Adrenal gland (tissue), 12 donors: ENCODE measurements around the gene TOMM5. TPM values are rescaled to one million over a fixed set of nuclear protein-coding genes. Genes with fewer than 3 reads are reported as not detected.

Experiments used
- DNase-seq, 7 donors: peaks; one replicate each; pipeline ENCODE4 v3.0.0-alpha.2; 2019 to 2020
- H3K27ac ChIP-seq, 5 donors: fragments of 200-600 bp; sonication (generic) in 4 of 5; 1 replicate in 3 of 5; 2 replicates in 2 of 5; pipeline versions ENCODE4 v1.5.1 to v1.8.0; 2016 to 2020; ENCODE audit warnings: mild to moderate bottlenecking in 1 of 5
- H3K27me3 ChIP-seq: fragments of 200-600 bp; 2 replicates; pipeline ENCODE4 v1.8.0; 2021
- H3K36me3 ChIP-seq, 2 donors: fragments of 200-600 bp; replicated peaks in 1 of 2; 1 replicate in 1 of 2; 2 replicates in 1 of 2; pipeline versions ENCODE4 v1.5.1 to v1.8.0; 2018 to 2022
- H3K4me1 ChIP-seq, 2 donors: fragments of 200-600 bp; replicated peaks in 1 of 2; 1 replicate in 1 of 2; 2 replicates in 1 of 2; pipeline versions ENCODE4 v1.5.1 to v1.8.0; 2018 to 2021
- H3K4me3 ChIP-seq, 4 donors: fragments of 200-600 bp; sonication (generic) in 3 of 4; one replicate each; pipeline ENCODE4 v1.5.1; 2016 to 2018
- H3K9me3 ChIP-seq, 3 donors: fragments of 200-600 bp; sonication (generic) in 1 of 3; replicated peaks in 1 of 3; 1 replicate in 2 of 3; 2 replicates in 1 of 3; pipeline versions ENCODE4 v1.5.1 to v1.8.0; 2016 to 2021
- POLR2A ChIP-seq, 2 donors: fragments of 450-650 bp; IDR thresholded peaks; one replicate each; pipeline ENCODE4 v1.6.1; 2017; ENCODE audit warnings: antibody characterized with exemption in 2 of 2, mild to moderate bottlenecking in 2 of 2, moderate library complexity in 1 of 2
- WGBS, 4 donors: extraction: QIAGEN DNeasy Blood & Tissue Kit in 2 of 4; methylation state at CpG; one replicate each; pipeline versions ENCODE4 v1.1.5 to v1.1.7; 2013 to 2017; 5-methylcytosine and 5-hydroxymethylcytosine counted together
- intact Hi-C, 2 donors: fragments of 100-400 bp; cut with DNase I; formaldehyde crosslinking; loops; one replicate each; pipeline versions ENCODE4 v1.14.1 to v1.15.0; 2022 to 2023
- polyA plus RNA-seq, 3 donors: library from polyadenylated mRNA; stranded (reverse); fragments of 200-250 nt in 2 of 3; fragments of 350-450 nt in 1 of 3; fragmentation: Illumina TruSeq in 1 of 3; extraction: RNeasy Lipid Tissue Mini Kit (QIAGEN cat#74804) in 1 of 3; gene quantifications; one replicate each; pipeline ENCODE4 v1.2.3, GENCODE V29; 2013 to 2014
- total RNA-seq, 9 donors: library from RNA; depleted of rRNA in 4 of 9; stranded (reverse); fragments of >200 nt in 4 of 9; fragments of 120-200 nt in 1 of 9; fragmentation: NEBNext Ultra II Directional in 1 of 9; extraction: Animal tissue kit (Norgen Biotek cat#: 25700) in 1 of 9; gene quantifications; one replicate each; pipeline versions ENCODE4 v1.1.0 to v1.2.4, GENCODE V29; 2013 to 2023
- TF ChIP-seq, protein P1 (sequence below), 6 experiments: fragments of 450-650 bp in 4 of 6; fragments of 200-600 bp in 2 of 6; sonication (generic) in 1 of 6; IDR thresholded peaks; 1 replicate in 5 of 6; 2 replicates in 1 of 6; pipeline versions ENCODE4 v1.5.1 to v1.8.0; 2016 to 2021; ENCODE audit warnings: antibody characterized with exemption in 6 of 6, mild to moderate bottlenecking in 2 of 6, moderate library complexity in 1 of 6
- donor health status: healthy with polysubstance abuse.
- donor health status: Bipolar disorder and iron deficiency.
- donor health status: DM: yes; HTN: yes; CAD: no.
- donor health status: DM: no; HTN: no; CAD: no.
- donor health status: DM: no; HTN: no; CAD: no.
- donor health status: DM: yes; HTN: yes; CAD: no.

Gene TOMM5
- total and polyA plus RNA-seq, 12 donors: 41.0 to 319 (median 84.0) TPM

DNA sequence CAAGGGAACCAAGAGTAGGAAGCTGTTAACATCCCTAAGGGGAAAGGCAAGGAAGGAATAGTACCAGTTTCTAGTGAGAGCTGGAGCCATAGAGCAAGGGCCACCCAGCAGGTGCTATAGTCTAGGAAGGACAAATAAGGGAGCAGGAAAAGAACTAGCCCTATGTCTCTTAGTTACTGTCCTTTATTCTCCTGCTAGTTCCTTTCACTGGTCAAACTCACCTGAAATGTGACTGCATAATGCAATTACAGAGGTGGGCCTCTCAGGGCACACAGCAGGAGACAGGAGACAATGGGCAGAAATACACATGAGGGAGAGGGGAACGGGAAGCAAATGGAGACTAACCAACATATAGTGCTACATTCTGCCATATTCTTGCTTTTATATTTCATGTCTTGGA is 31.7 kb upstream of the TOMM5 start:
- no peak for TF ChIP-seq POLR2A (IDR thresholded peaks at IDR 0.05)
- TF ChIP-seq, protein P1, sequence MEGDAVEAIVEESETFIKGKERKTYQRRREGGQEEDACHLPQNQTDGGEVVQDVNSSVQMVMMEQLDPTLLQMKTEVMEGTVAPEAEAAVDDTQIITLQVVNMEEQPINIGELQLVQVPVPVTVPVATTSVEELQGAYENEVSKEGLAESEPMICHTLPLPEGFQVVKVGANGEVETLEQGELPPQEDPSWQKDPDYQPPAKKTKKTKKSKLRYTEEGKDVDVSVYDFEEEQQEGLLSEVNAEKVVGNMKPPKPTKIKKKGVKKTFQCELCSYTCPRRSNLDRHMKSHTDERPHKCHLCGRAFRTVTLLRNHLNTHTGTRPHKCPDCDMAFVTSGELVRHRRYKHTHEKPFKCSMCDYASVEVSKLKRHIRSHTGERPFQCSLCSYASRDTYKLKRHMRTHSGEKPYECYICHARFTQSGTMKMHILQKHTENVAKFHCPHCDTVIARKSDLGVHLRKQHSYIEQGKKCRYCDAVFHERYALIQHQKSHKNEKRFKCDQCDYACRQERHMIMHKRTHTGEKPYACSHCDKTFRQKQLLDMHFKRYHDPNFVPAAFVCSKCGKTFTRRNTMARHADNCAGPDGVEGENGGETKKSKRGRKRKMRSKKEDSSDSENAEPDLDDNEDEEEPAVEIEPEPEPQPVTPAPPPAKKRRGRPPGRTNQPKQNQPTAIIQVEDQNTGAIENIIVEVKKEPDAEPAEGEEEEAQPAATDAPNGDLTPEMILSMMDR (IDR thresholded peaks at IDR 0.05): no peak
- Histone ChIP-seq H3K9me3 (no peaks in the 10 kb centered on the region), H3K4me1 (no peaks in the 10 kb centered on the region), H3K36me3 (no peaks in the 10 kb centered on the region), H3K27me3 (no peaks in the 10 kb centered on the region), H3K4me3 (no peak overlapping the region), H3K27ac (no peak overlapping the region)
- DNase-seq: no peak
- 70 to 79% (median 75%) methylated on average over 1 of the region's 1 CpG for WGBS, 4 donors
- intact Hi-C loops: no loop called here

DNA sequence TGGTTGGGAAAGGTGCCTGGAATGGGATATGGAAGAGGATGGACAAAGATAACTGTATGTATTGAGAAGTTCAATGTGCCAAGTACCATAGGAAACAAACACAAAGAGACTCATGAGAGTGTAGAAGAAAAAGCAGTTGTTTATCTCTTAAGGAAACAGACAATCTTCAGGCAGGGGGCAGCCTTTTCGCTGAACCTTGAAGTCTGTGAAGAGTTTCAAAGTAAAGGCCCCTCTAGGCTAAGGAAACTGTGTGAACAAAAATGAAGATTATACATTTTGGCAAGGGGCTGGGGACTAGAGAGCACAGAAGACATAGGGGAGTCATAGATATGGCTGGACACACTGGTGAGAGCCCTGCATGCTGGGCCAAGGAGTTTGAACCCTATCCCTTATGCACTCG is 30.9 kb upstream of the TOMM5 start:
- DNase-seq: no peak
- H3K27me3 ChIP-seq: no peaks in the 10 kb centered on the region
- no peak overlapping the region for H3K27ac ChIP-seq
- TF ChIP-seq POLR2A (IDR thresholded peaks at IDR 0.05): no peak
- TF ChIP-seq, protein P1 (IDR thresholded peaks at IDR 0.05): no peak
- no peaks in the 10 kb centered on the region for H3K4me1 ChIP-seq
- no peak overlapping the region for H3K4me3 ChIP-seq
- H3K9me3 ChIP-seq: no peaks in the 10 kb centered on the region
- H3K36me3 ChIP-seq: no peaks in the 10 kb centered on the region
- WGBS, 4 donors: 83 to 92% (median 88%) methylated on average over 2 of the region's 2 CpGs
- intact Hi-C loops: no loop called here

DNA sequence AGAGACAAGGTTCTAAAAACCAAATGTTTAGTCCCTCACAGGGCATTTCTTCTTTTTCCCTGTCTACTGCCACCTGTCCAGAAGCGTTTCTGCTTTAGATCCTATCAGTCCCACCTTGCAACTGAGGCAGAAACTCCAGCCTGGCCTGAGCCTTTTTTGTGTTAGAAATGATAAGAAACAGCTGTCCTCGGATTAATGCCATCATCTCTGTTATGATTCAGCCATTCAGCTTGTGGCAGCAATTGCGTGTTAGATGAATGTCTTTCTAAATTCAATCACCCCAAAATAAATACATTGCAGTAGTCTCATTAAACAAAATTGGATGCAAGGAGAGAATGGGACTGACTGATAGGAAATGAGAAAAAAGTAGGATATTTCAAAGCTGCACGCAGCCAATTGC is 30.1 kb upstream of the TOMM5 start:
- no peak for DNase-seq
- intact Hi-C loops: no loop called here
- Histone ChIP-seq H3K9me3 (no peaks in the 10 kb centered on the region), H3K27ac (no peak overlapping the region), H3K36me3 (no peaks in the 10 kb centered on the region), H3K27me3 (no peaks in the 10 kb centered on the region), H3K4me1 (no peaks in the 10 kb centered on the region), H3K4me3 (no peak overlapping the region)
- TF ChIP-seq, protein P1 (IDR thresholded peaks at IDR 0.05): no peak
- TF ChIP-seq POLR2A (IDR thresholded peaks at IDR 0.05): no peak
- WGBS, 4 donors: 73 to 84% (median 80%) methylated on average over 4 of the region's 4 CpGs

DNA sequence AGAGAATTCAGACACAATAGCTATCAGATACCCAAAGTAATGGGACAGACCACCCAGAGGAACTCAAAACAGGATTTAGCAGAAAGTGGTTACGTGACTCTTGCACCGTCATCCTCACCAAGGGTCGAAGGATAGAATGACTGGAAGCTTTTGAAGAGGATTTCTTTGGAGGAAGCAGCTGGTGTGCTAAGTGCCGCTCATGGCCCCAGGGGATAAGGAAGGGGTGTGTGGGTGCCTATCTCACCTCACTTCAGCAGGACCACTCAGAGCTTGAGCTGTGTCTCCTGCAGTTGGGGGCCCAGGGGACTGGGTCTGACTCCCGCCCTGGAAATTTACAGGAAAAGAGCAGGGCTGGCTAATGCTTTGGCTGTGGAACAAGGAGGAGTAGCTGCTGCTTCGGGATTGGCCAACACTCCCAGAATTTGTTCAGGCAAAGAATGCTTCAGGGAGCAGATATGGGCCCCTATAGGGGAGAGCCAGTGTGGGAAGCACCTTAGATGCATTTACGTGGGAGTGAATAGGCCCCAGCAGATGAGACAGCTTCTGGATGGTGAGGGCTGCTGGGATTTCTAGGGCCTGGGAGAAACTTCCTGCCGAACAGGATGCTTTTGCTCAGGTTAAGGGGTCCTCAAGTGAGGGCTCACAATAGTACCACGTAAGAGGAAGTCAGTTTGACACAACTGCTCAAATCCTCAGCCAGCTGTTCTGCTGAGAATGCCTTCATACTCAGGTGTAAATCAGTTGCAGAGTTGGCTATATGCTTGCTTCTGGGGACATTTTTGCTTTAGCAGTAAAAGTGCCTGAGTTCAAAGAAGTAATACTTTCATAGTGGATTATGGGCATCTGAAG is 29.1 kb upstream of the TOMM5 start:
- H3K36me3 ChIP-seq: no peaks in the 10 kb centered on the region
- intact Hi-C loops: no loop called here
- no peak for TF ChIP-seq POLR2A (IDR thresholded peaks at IDR 0.05)
- TF ChIP-seq, protein P1 (IDR thresholded peaks at IDR 0.05): no peak
- no peak overlapping the region for H3K4me3 ChIP-seq
- H3K27me3 ChIP-seq: no peaks in the 10 kb centered on the region
- no peak for DNase-seq
- H3K4me1 ChIP-seq: no peaks in the 10 kb centered on the region
- no peak overlapping the region for H3K27ac ChIP-seq
- WGBS, 4 donors: 71 to 81% (median 76%) methylated on average over 8 to 9 of the region's 9 CpGs
- no peaks in the 10 kb centered on the region for H3K9me3 ChIP-seq
